Caki2 (cell line): ENCODE data around the gene ST6GALNAC4. TPM values are rescaled to one million over a fixed set of nuclear protein-coding genes. Genes with fewer than 3 reads are reported as not detected.

Experiments
- DNase-seq: peaks from one replicate; pipeline ENCODE4 v3.0.0-alpha.2; 2015; ENCODE audit warnings: low read depth
- in situ Hi-C: cut with HindIII; loops from 2 replicates; pipeline ENCODE4 v1.10.0; 2016; ENCODE audit warnings: low sequenced_read_pairs, low pct_unique_long_range_greater_than_20kb, mixed read lengths
- total RNA-seq: library from RNA; depleted of rRNA; stranded (reverse); fragments of >200 nt; shearing (Covaris generic); gene quantifications from 2 replicates; pipeline ENCODE4 v1.2.3, GENCODE V29; 2014; ENCODE audit warnings: low replicate concordance; rRNA removed

The ST6GALNAC4 gene, protein sequence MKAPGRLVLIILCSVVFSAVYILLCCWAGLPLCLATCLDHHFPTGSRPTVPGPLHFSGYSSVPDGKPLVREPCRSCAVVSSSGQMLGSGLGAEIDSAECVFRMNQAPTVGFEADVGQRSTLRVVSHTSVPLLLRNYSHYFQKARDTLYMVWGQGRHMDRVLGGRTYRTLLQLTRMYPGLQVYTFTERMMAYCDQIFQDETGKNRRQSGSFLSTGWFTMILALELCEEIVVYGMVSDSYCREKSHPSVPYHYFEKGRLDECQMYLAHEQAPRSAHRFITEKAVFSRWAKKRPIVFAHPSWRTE
- total RNA-seq = 18.1 and 22.2 TPM in 2 replicates

DNA sequence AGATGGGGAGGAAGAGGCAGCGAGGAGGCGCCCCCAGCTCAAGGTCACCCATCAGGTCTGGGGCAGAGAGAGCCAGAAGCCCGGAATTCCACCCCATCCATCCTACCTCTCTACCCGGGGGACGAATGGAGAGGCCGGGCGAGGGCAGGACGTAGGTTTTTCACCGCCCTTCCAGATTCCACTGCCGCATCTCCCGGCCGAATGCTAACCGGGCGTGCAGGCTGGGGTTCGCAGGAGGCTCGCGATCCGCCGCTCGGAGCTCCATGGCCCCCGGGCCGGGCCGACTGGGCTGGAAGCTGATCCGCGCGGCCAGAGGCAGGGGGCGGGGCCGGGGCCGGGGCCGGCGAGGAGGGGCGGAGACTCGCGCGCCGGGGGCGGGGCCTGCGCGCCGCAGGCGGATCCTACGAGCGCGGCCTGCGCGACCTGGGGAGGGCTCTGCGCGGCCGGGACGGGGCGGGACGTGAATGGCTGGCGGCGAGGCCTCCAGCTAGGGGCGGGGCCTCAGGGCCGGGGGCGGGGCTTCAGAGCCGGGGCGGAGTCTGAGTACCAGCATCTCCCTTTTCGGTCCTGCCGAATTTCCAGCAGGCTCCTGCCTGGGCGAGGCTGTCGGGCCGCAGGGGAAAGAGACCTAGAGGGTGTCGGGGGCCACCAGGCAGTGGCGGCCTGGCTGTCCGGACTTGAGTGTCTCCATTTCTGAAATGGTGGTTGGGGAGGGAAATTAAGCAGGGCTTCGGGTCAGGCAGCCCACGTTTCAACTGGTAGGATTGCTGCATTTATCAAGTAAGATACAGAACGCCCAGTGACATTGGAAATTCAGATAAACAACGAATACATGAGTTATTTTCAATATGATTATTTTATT, at the start of gene ST6GALNAC4:
TSS of gene ST6GALNAC4 (minus strand) at position 322 of the 862 bp plus-strand sequence. CDS start 622 bp downstream, outside the sequence.
- peak; percentile 60 for DNase-seq
- in situ Hi-C loops = no loop called here

DNA sequence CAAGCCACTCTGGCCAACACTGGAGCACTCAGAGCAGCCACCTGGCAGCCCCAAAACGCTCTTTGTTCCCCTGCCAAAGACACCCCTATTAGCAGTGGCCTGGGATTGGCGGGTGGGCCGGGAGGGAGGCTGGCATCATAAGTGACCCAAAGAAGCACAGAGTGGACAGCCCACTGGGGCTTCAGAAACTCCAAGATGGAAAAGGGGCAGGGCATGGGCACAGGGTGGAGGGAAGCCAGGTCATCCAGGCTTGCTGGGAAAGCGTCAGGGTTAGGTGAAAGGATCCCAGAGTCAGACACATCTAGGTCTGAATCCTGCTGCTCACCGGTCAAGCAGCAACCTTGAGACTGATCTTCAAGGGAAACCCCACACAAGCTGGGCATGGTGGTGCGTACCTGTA, 49.1 kb upstream of the ST6GALNAC4 start:
- in situ Hi-C loops = no loop called here

DNA sequence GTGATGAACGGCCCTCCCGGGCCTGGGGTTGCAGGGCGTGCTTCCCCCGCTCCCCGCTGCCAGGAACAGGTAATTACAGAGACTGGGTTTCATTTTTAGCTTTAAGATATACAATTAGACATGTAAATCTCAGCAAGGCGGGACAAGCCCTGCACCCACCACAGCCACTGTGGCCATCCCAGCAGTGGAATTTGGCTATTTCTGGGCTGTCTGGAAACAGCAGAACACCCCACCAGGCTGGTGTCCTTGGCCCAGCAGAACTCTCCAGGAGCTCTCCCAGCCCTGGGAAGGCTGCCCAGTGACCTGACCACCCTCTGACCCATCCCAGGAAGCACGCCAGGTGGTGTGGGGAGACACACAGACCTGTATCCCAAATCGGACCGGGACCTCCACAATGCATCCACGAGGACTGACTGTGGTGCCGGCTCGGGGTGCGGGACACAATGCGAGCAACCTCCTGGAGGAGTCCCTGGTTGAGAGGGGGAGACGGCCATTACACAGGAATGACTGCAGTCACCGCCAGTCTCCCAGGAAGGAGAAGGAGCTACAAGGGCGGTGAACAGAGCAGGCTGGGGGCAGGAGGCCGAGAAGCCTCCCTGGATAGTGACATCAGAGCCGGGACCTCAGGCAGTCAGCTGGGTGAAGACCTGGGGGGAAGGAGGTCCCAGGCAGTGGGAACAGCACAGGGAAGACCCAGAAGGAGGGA, 46.7 kb upstream of the ST6GALNAC4 start:
- no peak for DNase-seq
- in situ Hi-C loops = no loop called here

More for the DNA sequence above, 49.1 kb upstream of the ST6GALNAC4 start:
- DNase-seq = no peak

DNA sequence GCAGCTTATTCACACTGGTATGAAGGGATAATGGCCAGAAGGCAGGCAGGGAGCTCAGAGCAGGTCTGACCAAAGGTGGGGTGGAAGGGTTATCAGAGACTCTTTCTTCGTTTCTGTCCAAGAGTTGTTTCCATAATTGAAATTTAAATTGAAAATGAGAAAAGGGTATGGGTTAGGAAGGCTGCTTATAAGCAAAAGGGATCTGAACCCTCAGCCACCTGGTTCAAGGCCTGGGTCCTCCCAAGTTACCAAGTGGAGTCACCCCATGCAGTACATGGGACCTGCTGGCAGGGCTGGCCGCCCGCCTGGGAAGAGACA, 46.2 kb upstream of the ST6GALNAC4 start:
- in situ Hi-C loops = no loop called here
- no peak for DNase-seq

DNA sequence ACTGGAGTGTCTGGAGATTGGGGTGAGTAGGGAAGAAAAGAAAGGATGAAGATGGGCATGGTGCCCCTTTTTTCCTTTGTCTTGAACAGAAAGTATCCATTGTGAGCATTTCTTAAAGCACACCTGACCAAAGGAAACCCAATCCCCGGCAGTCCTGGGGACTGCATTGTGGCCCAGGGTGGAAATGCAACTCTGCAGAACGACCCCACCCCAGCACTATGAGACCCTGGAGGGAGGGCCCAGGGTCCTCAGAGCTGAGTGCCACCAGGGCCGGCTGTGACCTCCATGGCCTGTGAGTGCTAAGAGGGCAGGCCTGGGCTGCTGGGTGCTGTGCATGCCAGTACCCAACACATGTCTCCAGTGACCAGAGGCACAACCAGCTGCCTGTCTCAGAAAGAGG, 45.4 kb upstream of the ST6GALNAC4 start:
- in situ Hi-C loops = no loop called here
- DNase-seq = no peak

DNA sequence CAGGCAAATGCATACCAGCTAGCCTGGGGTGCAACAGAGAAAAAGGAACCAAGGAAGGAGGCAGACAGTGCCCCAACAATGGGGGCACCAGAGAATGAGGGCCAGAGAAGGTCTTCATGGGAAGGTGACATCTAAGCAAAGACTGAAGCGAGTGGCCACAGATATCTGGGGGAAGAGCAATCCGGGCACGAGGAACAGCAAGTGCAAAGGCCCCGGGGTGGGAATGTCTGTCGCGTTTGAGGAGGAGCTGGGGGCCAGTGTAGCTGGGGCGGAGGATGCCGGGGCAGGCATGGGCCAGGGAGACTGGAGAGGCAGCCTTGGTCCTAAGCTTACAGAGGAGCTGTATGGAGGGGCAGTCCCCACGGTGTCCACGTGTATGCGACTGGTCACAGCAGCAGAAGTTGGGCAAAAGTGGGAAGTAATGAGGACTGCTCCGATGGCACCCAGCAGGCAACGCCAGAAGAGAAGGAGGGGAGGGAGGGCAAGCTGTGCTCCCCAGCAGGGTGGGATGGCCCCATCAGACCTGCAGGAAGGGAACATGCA, 44.8 kb upstream of the ST6GALNAC4 start:
- no peak for DNase-seq
- in situ Hi-C loops = no loop called here

DNA sequence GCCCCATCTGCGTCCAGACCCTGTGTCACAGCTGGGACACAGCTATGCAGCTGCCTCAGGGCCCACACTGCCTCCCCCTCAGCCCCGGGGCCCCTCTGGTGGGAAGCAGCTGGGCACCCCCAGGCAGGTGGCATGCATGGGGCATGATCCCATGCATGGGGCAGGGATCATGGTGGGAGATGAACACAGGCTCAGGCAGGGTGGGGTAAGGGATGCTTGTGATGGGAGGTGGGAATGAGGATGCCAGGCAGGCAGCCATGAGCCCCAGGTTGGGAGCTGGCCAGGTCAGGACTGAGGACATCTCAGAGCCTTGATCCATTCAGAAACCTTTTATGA, 44.3 kb upstream of the ST6GALNAC4 start:
- in situ Hi-C loops = no loop called here
- no peak for DNase-seq

DNA sequence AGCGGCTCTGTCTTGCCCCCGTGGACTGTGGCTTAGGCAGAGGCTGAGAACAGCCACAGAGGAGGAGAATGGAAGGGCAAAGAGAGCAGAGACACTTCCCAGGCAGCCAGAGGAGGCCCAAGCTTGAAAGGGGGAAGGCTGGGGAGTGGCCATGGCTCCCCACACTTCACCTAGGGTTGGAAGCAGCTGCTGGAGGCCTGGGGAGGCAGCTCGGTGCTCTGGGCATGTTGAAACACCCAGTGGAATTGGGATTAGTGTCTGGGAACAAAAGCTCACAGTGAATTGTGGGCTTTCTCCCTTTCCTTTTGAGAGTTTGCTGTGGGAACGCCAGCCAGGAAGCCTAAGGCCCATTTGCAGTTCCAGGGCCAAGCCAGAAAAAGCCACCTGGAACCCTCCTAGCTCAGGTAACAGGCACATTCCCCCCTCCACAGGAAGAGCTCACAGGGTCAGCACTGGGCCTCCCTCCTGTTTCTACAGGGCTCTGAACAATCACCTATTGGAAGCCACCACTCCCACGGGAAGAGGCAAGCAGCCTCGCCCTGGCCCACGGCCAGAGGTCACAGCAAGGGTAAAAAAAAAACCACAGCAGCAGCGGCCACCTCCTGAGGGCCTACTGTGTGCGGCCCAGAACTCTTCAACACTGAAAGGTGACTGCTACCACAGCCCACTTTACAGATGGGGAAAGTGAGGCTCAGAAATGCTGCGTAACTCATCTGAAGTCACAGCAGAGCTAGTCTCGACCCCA, 43.7 kb upstream of the ST6GALNAC4 start:
- in situ Hi-C loops = no loop called here

DNA sequence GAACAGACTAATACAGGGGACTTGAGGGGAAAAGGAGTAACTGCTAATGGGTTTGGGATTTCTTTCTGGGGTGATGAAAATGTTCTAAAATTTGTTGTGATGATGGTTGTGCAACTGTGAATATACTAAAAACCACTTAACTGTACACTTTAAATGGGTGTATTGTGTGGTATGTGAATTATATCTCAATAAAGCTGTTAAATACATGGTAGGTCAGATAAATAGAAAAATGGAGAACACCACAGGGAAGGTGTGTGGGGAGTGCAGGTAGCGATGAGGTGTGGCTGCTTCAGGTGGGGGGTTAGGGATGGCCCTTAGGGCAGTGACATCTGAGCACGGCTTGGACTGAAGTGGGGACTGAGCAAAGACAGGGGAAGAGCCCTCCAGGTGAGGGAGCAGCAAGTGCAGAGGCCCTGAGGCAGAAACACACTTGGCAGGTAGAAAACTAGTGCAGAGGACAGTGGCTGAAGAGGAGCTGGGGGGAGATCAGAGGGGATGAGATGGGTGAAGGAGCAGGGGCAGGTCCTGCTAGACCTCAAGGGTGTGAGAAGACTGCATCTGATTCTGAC, 43.1 kb upstream of the ST6GALNAC4 start:
- DNase-seq = no peak
- in situ Hi-C loops = no loop called here

More for the DNA sequence above, 43.7 kb upstream of the ST6GALNAC4 start:
- DNase-seq = no peak

DNA sequence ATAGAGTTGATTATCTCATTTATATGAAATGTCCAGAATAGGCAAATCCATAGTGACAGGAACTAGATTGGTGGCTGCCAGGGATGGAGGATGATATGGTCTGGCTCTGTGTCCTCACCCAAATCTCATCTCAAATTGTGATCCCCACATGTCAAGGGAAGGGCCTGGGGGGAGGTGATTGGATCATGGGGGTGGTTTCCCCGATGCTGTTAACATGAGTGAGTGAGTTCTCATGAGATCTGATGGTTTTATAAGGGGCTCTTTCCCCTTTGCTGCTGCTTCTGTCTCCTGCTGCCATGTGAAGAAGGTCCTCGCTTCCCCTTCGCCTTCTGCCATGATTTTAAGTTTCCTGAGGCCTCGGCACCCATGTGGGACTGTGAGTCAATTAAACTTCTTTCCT, 42.6 kb upstream of the ST6GALNAC4 start:
- in situ Hi-C loops = no loop called here
- no peak for DNase-seq

DNA sequence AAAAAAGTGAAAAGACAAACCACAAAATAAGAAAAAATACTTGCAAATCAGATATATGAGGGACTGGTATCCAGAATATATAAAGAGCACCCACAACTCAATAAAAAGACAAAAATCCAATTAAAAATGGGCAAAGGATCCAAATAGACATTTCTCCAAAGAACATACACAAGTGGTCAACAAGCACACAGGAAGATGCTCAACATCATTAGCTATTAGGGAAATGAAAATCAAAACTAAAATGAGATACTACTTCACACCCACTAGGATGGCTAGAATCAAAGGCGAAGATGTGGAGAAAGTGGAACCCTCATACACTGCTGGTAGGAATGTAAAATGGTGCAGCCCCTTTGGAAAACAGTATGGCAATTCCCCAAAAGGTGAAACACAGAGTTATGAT, 41.9 kb upstream of the ST6GALNAC4 start:
- DNase-seq = no peak
- in situ Hi-C loops = no loop called here

DNA sequence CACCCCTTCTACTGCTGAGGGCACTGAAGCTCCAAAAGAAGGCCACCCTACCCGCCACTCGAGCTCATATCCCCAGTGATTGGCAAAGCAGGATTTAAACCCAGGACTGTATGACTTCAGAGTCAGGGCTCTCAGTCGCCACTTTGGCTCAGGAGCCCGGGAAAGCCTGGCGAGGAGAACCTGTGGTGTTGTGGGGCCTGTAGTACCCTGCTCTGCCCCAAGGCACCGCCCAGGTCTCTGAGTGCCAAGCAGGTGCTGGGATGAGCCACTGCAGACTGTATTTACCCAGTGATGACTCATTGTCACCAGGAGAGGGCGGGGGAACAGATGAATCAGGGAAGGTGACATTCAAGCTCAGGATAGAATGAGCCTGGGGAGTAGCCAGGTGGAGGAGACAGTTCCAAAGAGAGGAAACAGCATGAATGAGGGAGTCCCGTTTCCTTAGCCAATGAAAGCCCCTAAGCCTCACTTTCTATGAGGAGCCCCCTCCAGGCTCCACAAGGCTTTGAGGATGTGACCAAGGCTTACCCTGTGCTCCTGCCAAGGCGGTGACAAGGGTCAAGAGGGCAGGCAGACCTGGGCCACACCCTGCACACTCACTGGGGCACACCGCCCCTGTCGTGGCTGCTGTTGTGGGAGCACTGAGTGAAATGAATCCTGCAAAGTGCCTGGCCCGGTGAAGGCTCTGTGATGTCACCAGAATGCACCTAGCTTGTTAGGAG, 38.6 kb upstream of the ST6GALNAC4 start:
- in situ Hi-C loops = no loop called here
- DNase-seq = peak; percentile 91

DNA sequence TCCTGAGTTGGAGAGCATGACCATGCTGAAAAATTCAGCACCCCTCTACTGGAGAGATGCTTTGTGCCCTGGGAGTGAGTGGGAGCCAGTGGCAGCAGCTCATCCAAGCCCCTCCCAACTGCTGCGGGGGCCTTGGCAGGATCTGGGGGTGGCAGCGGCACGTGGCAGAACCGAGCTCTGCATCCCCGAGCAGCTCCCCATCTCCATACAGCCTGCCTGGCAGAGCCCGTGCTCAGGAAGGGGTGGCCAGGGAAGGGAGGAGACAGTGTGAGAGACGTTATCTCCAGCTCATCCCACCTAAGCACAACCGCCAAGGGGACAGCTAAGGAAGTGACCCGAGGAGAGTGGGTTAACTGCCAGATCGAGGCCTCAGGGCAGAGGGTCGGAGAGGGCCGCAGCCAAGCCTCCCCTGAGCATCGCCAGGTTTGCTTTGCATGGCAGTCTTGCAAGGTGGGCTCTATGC, 38.0 kb upstream of the ST6GALNAC4 start:
- DNase-seq = no peak
- in situ Hi-C loops = no loop called here

DNA sequence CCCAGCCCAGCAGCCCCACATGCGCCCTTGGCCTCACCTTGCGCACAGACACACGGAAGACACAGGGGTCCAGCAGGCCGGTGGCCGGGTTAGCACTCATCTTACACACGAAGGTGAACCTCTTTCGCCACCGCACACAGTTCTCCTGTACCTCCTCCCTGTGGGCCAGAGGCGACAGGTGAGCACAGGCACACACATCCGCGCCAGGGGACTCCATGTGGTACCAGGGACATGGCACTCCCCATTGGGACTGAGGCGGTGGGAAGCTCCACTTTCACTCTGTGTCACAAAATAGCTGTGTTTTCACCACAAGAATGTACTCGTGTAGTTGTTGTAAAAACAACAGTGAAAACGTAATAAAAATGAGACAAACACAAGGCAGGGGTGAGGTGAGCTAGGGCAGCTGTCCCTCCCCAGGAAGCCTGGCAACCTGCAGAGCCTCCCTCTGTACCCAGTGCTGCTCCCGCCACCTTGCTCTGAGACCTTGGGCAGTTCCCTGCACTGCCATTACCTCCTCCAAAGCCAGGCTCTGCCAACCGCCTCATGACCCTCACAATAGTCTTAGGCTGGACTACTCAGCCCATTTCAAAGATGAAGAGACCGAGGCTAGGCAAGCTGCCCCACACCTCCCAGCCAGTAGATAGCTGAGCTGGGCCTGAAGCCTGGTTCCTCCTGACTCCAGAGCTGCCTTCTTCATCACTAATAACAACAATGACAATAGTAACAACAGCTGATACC, 37.1 kb upstream of the ST6GALNAC4 start:
- in situ Hi-C loops = no loop called here
- DNase-seq = no peak

DNA sequence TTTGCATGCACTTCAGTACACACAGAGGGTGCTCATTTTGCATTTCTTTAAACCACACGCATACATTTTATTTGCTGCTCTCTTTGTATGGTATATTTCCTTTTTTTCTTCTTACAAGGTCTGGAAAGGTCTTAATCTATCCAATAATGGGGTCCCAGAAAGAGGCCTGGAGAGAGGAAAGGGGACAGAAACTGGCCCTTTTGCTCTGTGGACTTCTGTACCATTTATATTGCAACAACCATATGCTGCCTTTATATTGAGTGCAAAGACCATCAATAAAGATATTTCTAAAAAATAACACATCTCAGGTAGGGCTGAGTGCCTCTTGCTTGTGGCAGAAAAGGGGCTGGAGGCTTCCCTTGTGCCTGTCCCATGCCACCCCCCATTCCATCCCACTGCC, 36.3 kb upstream of the ST6GALNAC4 start:
- DNase-seq = no peak
- in situ Hi-C loops = no loop called here

DNA sequence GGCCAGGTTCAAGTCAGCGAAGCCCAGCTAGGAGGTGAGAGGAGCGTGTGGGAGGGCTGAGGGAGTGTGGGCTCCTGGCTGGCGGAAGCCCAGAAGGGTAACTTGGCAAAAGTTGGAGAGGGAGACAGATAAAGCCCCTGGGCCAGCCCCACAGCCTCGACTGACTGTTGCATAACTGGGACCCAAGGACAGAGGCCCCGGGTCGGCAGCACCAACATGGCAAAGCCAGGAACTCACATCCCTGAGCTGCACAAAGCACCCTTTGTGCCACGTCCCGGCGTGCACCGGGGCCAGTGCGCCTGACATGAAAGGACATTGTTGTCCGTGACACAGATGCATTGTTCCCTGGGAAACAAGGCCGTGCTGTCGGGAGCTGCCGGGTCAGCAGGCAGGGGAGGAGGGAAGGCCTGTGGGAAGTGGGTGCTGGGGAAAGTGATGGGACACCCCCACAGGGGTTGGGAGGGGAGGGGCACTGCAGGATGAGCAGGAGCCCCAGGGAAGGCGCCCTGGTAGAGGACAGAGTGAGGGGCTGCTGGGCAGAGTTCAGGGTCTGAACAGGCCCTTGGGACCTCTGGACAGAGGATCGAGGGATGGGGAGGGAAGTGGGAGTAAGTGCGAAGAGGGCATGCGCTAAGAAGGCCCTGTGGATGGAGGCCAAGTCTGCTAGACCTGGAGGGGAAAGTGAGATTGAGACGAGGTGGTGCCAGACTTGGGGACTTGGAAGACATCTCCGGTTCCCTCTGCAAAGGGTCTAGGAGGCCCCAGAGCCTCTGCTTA, 33.9 kb upstream of the ST6GALNAC4 start:
- in situ Hi-C loops = no loop called here
- no peak for DNase-seq
